CD4-positive, alpha-beta T cell treated with Interleukin-4 for 1 hour (primary cell): ENCODE data around the gene RIPOR3.
"Not testable (repeated sequence)": the region's sequence is repeated elsewhere in the genome, so short reads cannot be mapped to it uniquely, and the experiment has no call there.

ENCODE experiments used
- DNase-seq, 2 donors: peaks; one replicate each; pipeline ENCODE4 v3.0.0-alpha.2; 2020 to 2022

The RIPOR3 gene

DNA sequence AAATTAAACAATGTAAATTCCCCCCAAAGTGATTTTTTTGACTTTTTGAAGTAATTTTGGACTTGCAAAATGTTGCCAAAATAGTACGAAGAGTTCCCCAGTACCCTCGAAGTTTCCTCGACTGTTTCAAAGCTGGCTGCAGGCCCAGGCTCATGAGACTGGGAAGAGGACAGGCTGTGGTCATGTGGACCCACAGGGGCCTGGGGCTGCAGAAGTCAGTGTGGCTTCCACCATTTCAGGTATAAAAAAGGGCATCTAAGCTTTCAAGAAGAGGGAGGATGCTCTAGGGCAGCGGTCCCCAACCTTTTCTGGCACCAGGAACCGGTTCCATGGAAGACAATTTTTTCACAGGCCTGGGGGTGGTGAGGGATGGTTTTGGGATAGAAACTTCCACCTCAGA is 106.1 kb downstream of the RIPOR3 start:
- DNase-seq: no peak

GRCh38 chr20:50584687-50585086 is 106.7 kb downstream of the RIPOR3 start:
- no peak for DNase-seq

GRCh38 chr20:50583442-50584150 is 107.7 kb downstream of the RIPOR3 start:
- no peak for DNase-seq

GRCh38 chr20:50582591-50583234 is 108.6 kb downstream of the RIPOR3 start:
- DNase-seq: peak in 1 of 2 donors; percentile 36

- no peak for DNase-seq
Observed at GRCh38 chr20:50582092-50582491, 109.2 kb downstream of the RIPOR3 start.

DNA sequence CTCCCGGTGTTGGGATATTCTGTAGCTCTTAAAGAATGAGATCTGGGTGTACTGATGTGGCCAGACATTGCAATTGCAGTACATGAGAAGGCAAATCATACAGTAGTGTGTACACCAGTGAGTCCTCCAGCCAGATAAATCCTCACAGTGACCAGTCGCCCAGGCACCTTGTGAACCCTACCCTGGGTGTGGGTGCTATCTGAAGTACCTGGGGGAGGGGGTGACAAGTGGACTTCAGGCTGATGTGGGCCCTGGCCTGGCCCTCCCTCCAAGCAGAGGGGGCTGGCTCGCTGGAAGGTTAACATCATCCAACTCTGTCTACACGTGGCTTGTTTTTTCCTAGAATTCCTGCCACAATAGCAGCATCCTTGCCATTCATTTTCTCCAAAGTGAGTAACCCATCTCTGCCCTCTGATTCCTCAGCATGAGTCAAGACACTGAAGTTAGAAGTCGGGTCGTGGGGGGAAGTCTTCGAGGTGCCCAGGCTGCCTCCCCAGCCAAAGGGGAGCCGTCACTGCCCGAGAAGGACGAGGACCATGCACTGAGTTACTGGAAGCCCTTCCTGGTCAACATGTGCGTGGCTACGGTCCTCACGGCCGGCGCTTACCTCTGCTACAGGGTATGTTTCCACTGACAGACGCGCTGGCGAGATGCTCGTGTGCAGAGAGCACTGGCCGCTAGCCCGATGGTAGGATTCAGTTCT is 110.3 kb downstream of the RIPOR3 start:
- DNase-seq: no peak

GRCh38 chr20:50580016-50580747 is 111.2 kb downstream of the RIPOR3 start:
- peak; percentile 48 to 53 for DNase-seq

- no peak for DNase-seq
Observed at GRCh38 chr20:50579511-50579910, 111.8 kb downstream of the RIPOR3 start.

GRCh38 chr20:50578778-50579165 is 112.6 kb downstream of the RIPOR3 start:
- no peak for DNase-seq

DNA sequence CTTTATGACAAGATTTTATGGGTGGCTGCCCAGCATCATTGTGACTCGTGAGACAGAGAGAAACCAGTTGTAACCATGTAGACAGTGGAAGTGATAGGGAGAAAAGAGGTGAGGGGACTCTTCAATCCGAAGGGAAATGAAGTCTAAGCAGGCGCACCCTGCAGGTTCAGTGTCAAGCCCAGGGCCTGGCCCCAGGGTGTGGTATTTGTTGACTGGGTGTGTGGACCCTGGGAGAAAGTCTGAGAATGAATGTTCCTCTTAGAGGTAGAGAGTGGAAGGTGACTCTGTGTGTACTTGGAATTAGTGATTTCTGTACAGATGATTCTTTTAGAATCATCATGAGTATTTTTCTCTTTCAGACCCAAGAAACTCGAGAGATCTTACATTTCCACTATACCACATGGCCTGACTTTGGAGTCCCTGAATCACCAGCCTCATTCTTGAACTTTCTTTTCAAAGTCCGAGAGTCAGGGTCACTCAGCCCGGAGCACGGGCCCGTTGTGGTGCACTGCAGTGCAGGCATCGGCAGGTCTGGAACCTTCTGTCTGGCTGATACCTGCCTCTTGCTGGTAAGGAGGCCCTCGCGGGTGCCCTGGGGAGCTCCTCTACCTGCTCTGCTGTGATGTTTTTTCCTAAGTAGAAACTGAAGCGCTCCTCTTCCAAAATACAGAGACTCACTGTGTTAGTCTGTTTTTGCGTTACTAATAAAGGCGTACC is 113.1 kb downstream of the RIPOR3 start:
- no peak for DNase-seq

DNA sequence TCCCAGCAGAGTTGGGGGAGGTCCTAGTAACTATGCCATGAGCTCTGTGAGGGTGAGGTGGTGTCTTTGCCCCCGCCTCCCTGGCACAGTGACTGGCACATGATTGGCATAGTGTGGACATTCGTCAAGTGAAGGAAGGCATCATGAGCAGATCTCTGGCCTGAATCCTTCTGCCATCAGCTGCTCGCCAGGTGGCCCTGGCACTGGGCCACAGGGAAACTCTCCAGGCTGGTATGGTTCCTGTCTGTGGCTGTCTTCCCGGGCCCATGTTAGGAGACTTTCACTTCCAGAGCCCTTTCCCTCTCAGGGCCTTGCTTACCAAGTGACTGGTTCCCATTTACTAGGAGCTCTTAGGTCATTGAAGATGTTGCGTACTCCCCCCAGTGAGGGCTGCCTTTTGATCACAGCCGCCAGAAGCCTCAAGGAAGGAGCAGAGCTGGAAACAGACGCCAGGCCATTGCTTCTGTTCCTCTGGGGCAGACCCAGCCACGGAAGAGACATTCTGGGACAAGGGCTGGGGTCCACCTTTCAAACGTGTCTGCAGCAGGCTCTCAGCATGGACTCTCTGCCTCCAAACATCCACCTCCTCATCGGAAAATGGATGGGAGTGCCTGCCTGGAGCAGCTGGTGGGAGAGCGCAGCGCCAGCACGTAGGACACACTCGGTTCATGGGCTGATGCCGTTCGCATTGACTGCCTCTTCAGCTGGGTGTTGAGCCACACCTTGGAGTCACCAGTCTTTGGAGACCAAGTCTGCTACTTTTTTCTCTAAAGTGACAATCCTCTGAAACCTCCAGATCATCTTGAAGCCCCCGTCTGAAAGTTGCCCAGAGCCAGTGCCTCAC is 113.9 kb downstream of the RIPOR3 start:
- no peak for DNase-seq

DNA sequence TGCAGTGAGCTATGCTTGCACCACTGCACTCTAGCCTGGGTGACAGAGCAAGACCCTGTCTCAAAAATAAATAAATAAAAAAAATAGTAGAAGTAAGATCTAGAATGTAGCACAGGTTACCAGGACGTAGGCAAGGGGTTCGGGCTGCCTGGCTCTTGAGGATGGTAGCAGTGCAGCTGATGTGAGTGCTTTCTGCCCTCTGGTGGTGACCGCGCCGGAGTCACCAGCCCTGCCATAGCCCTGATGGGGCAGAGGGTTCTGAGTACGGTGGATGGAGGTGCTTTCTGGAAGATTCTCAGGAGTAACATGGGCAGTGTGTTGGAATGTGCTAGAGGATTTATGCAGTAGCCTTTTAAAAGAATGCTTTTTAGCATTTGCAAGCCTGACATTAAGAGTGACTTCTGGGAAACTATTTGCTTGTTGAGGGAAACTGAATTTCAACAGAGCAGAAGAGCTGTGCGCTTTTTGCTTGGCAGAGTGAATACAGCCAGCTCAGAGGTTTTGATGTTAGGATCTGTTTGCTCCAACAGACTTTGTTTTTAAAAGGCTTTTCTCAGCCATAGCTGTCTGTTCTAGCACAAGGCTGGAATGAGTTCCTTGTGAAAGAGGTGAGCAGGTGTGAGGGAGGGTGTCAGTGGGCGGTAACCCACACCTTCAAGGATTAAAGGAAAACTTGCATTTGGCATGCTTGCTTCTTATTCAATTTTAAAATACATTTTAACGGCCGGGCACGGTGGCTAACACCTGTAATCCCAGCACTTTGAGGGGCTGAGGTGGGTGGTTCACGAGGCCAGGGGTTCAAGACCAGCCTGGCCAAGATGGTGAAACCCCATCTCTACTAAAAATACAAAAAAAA is 115.2 kb downstream of the RIPOR3 start:
- peak; percentile 67 to 74 for DNase-seq

DNA sequence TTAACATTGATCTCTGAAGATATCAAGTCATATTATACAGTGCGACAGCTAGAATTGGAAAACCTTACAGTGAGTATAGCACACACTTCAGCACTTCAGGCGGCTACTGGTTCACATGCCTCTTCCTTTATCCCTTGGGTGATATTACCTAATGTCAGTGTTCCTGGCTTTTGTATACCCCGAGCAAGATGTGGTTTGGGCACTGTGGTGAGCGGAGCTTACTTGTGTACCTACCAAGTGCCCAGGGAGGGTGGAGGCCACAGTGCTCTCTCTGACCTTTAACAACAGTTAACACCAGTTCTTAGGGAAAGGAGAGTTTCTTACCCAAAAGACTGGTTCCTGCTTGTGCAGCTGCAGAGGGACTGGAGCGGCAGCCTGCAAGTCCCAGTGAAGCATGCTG is 116.8 kb downstream of the RIPOR3 start:
- no peak for DNase-seq

DNA sequence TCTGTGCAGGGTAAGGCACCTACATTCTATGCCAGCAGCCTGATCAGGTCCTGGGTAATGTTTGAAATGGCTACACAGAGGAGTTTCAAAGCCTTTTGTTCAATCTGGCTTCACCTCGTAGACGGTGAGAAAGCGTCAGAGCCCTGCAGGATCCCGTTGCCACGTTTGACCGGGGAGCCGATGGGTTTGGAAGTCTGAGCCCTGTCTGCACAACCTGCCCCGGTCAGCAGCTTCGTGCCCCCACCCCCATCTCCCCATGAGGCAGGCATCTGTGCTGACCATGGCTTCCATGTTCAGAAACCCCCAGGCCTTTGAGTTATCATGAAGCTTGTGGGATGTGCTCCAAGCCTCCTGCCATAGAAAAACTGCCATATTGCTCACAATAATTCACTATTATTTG is 117.2 kb downstream of the RIPOR3 start:
- no peak for DNase-seq

DNA sequence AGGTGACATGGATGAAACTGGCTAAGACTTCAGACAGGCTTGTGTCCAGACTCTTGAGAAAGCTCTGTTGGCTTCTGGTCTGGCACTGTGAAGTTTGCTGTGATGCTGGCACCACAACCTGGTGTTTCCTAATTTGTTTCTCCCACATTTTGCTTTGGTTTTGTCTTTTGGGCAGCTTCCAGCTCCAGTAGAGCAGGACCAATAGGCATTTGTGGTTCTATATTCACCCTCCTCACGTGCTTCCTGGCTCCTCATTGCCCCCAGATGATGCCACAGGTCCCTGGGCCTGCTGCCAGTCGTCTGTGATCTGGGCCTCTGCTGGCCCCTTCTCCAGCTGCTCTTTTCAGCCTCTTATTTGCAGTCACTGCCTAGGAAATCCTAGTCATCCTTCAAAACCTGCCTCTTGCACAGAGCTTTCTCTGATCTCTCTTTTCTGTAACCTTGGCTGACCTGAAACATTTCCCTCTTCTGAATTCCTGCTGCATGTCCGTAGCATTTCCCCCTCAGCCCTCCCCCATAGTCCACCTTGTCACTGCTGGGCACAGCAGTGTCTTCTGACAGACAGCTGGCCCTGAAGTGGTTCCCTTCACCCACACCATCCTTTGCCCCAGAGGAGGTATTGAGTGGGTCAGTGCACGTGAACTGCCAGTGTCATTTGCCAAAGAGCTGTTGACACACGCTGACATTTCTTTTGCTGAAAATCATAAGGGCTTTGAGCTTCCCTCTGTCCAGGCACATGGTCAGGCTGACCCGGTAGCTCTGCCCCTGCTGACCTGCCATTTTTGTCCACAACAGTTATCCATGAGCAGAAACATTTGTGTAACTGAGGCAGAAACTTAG is 118.2 kb downstream of the RIPOR3 start:
- no peak for DNase-seq

GRCh38 chr20:50571466-50571865 is 119.9 kb downstream of the RIPOR3 start:
- no peak for DNase-seq

- DNase-seq: peak; percentile 46 to 55
Observed at GRCh38 chr20:50569864-50570836, 121.2 kb downstream of the RIPOR3 start.

DNA sequence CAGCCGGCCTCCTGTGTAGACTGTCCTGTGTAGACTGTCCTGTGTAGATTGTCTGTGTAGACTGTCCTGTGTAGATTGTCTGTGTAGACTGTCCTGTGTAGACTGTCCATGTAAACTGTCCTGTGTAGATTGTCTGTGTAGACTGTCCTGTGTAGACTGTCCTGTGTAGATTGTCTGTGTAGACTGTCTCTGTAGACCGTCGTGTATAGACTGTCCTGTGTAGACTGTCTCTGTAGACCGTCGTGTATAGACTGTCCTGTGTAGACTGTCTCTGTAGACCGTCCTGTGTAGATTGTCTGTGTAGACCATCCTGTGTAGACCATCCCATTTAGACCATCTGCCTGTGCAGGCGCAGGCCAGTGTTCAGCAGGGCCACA is 121.9 kb downstream of the RIPOR3 start:
- DNase-seq: not testable (repeated sequence)

GRCh38 chr20:50568549-50568942 is 122.8 kb downstream of the RIPOR3 start:
- no peak for DNase-seq
